Transverse colon (tissue), 4 donors: ENCODE results near the gene TSPYL4. TPM values are rescaled to one million over a fixed set of nuclear protein-coding genes. Genes with fewer than 3 reads are reported as not detected.

Experiments used
- DNase-seq: peaks from one replicate; pipeline ENCODE4 v3.0.0-alpha.2; 2019
- H3K27ac ChIP-seq, 4 donors: fragments of 200-600 bp; sonication (generic); 2 replicates each; pipeline ENCODE4 v1.5.1; 2016 to 2018; ENCODE audit warnings: inconsistent platforms in 4 of 4
- H3K27me3 ChIP-seq: fragments of 200-600 bp; sonication (generic); 2 replicates; pipeline ENCODE4 v1.5.1; 2017; ENCODE audit warnings: inconsistent platforms
- H3K36me3 ChIP-seq, 4 donors: fragments of 200-600 bp; sonication (generic); 2 replicates each; pipeline ENCODE4 v1.5.1; 2017 to 2019; ENCODE audit warnings: inconsistent platforms in 4 of 4
- H3K4me1 ChIP-seq, 4 donors: fragments of 200-600 bp; sonication (generic); 2 replicates each; pipeline ENCODE4 v1.5.1; 2017 to 2020; ENCODE audit warnings: inconsistent platforms in 4 of 4
- H3K4me3 ChIP-seq, 4 donors: fragments of 200-600 bp; sonication (generic); 1 replicate in 1 of 4; 2 replicates in 3 of 4; pipeline versions ENCODE4 v1.5.1 to v1.6.1; 2017 to 2019; ENCODE audit warnings: inconsistent platforms in 4 of 4
- H3K9me3 ChIP-seq, 2 donors: fragments of 200-600 bp; sonication (generic); 2 replicates each; pipeline ENCODE4 v1.5.1; 2017 to 2019; ENCODE audit warnings: inconsistent platforms in 2 of 2
- CTCF ChIP-seq, 5 experiments: fragments of 200-600 bp in 3 of 5; fragments of 450-650 bp in 2 of 5; sonication (generic) in 3 of 5; IDR thresholded peaks; 1 replicate in 2 of 5; 2 replicates in 3 of 5; pipeline ENCODE4 v1.5.1; 2016 to 2017; ENCODE audit warnings: antibody characterized with exemption in 5 of 5, inconsistent platforms in 3 of 5, mild to moderate bottlenecking in 2 of 5, moderate library complexity in 1 of 5
- EP300 ChIP-seq: sonication (generic); formaldehyde crosslinking; IDR thresholded peaks from one replicate; pipeline ENCODE4 v1.6.1; 2017; ENCODE audit warnings: antibody characterized with exemption, low read depth
- POLR2A ChIP-seq: fragments of 450-650 bp; IDR thresholded peaks from one replicate; pipeline ENCODE4 v1.6.1; 2016; ENCODE audit warnings: antibody characterized with exemption, mild to moderate bottlenecking, moderate library complexity
- POLR2AphosphoS5 ChIP-seq, 3 donors: sonication (generic); formaldehyde crosslinking; IDR thresholded peaks; one replicate each; pipeline ENCODE4 v1.6.1; 2016; ENCODE audit warnings: antibody characterized with exemption in 3 of 3
- WGBS, 2 donors: methylation state at CpG; one replicate each; pipeline ENCODE4 v1.1.5; 2018; ENCODE audit warnings: low coverage in 1 of 2; 5-methylcytosine and 5-hydroxymethylcytosine counted together
- in situ Hi-C, 4 donors: fragments of 200-750 bp; cut with MboI; loops; one replicate each; pipeline versions ENCODE4 v1.15.0 to v1.15.1; 2017; ENCODE audit warnings: low sequenced_read_pairs in 3 of 4, low pct_ligation_motif_present in 1 of 4, low pct_unique_long_range_greater_than_20kb in 1 of 4
- intact Hi-C: fragments of 100-400 bp; cut with DNase I; formaldehyde crosslinking; loops from one replicate; pipeline ENCODE4 v1.15.1; 2023; ENCODE audit warnings: low total_unique reads
- total RNA-seq, 4 donors: library from RNA; depleted of rRNA; stranded (reverse); fragments of >200 nt; gene quantifications; one replicate each; pipeline ENCODE4 v1.1.0, GENCODE V29; 2016

TSPYL4 gene
- total RNA-seq, 4 donors from 2014 or later: 3.0 to 7.8 (median 6.4) TPM

GRCh38 chr6:116265041-116265829 is 11.4 kb upstream of the TSPYL4 start:
- no peak for DNase-seq
- in situ Hi-C loops (loop anchor here in 1 of 4 donors (10.0 kb wide), 1 partner anchor 270 kb away; no protein-coding TSS in a partner anchor), intact Hi-C loops (no loop called here)
- no peak overlapping the region for H3K4me3 ChIP-seq
- no peaks in the 10 kb centered on the region for H3K36me3 ChIP-seq
- H3K4me1 ChIP-seq: no peaks in the 10 kb centered on the region
- H3K9me3 ChIP-seq: peaks cover 3 to 12% of the 10 kb centered on the region in 2 donors
- H3K27ac ChIP-seq: no peak overlapping the region
- no peaks in the 10 kb centered on the region for H3K27me3 ChIP-seq
- no peak for TF ChIP-seq CTCF (IDR thresholded peaks at IDR 0.05)
- TF ChIP-seq EP300: no peak
- no peak for TF ChIP-seq POLR2A
- TF ChIP-seq POLR2AphosphoS5 (IDR thresholded peaks at IDR 0.05): no peak
- 80 to 87% methylated on average over 1 to 4 of the region's 4 CpGs for WGBS, 2 donors

- Histone ChIP-seq H3K9me3 (peaks cover 3 to 12% of the 10 kb centered on the region in 2 donors), H3K4me1 (no peaks in the 10 kb centered on the region), H3K27ac (no peak overlapping the region), H3K4me3 (no peak overlapping the region), H3K27me3 (no peaks in the 10 kb centered on the region), H3K36me3 (no peaks in the 10 kb centered on the region)
- WGBS, 2 donors: 100% methylated on average over 1 of the region's 1 CpG
- TF ChIP-seq POLR2AphosphoS5 (IDR thresholded peaks at IDR 0.05) (no peak), CTCF (IDR thresholded peaks at IDR 0.05) (no peak), POLR2A (no peak), EP300 (no peak)
- in situ Hi-C loops: loop anchor here in 1 of 4 donors (10.0 kb wide), 1 partner anchor 271 kb away; no protein-coding TSS in a partner anchor
- intact Hi-C loops: no loop called here
- no peak for DNase-seq
Observed at GRCh38 chr6:116263353-116263752, 9.5 kb upstream of the TSPYL4 start.

- H3K4me3 ChIP-seq: no peak overlapping the region
- in situ Hi-C loops: no loop called here
- peaks cover 9 to 14% (median 13%) of the 10 kb centered on the region in 4 donors for H3K4me1 ChIP-seq
- no peaks in the 10 kb centered on the region for H3K36me3 ChIP-seq
- H3K9me3 ChIP-seq: peaks cover 3 to 10% of the 10 kb centered on the region in 2 donors
- no peak overlapping the region for H3K27ac ChIP-seq
- WGBS, 2 donors: 95% methylated on average over 18 of the region's 18 CpGs; no CpG with 5 or more reads in 1 of the 2 donors
- DNase-seq: no peak
- no peak for TF ChIP-seq CTCF (IDR thresholded peaks at IDR 0.05)
- TF ChIP-seq POLR2A: no peak
- no peak for TF ChIP-seq POLR2AphosphoS5 (IDR thresholded peaks at IDR 0.05)
- no peak for TF ChIP-seq EP300
- intact Hi-C loops: no loop called here
- H3K27me3 ChIP-seq: no peaks in the 10 kb centered on the region
Observed at GRCh38 chr6:116258520-116258919, 4.6 kb upstream of the TSPYL4 start.

GRCh38 chr6:116256694-116257093 is 2.8 kb upstream of the TSPYL4 start:
- DNase-seq: no peak
- H3K4me3 ChIP-seq: no peak overlapping the region
- no peak overlapping the region for H3K27ac ChIP-seq
- in situ Hi-C loops (no loop called here), intact Hi-C loops (no loop called here)
- no peaks in the 10 kb centered on the region for H3K9me3 ChIP-seq
- H3K36me3 ChIP-seq: no peaks in the 10 kb centered on the region
- H3K4me1 ChIP-seq: peaks cover 18 to 30% (median 26%) of the 10 kb centered on the region in 4 donors
- whole genome bisulfite sequencing, 2 donors: 95 to 98% methylated on average over 1 of the region's 1 CpG
- H3K27me3 ChIP-seq: no peaks in the 10 kb centered on the region
- TF ChIP-seq POLR2A: no peak
